Activated T-cell treated with anti-CD3 and anti-CD28 coated beads, Interleukin-2, amount 50 U/mL, for 48 hours (primary cell): Measurements from ENCODE around the gene CENPP.
"Not testable (repeated sequence)": the region's sequence is repeated elsewhere in the genome, so short reads cannot be mapped to it uniquely, and the experiment has no call there.

Experiments
- DNase-seq, 2 experiments: peaks; one replicate each; pipeline ENCODE4 v3.0.0-alpha.2; 2020

CENPP gene

DNA sequence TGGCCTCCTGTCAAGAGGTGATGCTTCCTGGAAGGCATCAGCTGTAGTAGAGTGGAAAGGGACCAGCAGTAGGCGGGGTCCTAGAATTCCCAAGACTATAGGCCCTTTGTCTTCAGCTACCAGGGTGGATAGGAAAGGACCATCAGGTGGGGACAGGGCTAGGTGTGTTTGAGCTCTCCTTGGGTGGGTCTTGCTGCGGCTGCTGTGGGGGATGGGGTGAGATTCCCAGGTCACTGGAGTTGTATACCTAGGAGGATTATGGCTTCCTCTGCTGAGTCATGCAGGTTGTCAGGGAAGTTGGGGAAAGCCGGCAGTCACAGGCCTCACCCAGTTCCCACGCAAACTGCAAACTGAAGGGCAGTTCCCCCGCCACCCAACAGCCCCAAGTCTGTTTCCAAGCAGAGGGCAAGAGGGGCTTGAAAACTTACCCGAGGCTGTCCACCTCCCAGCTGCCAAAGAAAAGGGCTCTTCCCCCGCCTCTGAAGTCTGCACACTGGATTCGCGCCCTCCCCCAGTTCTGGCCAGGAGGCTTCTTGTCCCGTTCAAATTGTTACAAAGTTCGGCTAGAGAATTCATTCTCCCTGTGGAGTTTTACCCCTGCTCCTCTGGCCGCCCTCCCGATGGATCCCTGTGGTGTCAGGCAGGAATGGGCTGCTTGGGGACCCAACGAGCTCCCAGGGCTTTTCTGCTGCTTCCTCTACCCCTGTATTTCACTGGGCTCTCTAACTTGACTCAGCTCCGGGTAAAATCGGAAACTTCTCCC lies 233.0 kb downstream of the CENPP start:
- no peak for DNase-seq

DNA sequence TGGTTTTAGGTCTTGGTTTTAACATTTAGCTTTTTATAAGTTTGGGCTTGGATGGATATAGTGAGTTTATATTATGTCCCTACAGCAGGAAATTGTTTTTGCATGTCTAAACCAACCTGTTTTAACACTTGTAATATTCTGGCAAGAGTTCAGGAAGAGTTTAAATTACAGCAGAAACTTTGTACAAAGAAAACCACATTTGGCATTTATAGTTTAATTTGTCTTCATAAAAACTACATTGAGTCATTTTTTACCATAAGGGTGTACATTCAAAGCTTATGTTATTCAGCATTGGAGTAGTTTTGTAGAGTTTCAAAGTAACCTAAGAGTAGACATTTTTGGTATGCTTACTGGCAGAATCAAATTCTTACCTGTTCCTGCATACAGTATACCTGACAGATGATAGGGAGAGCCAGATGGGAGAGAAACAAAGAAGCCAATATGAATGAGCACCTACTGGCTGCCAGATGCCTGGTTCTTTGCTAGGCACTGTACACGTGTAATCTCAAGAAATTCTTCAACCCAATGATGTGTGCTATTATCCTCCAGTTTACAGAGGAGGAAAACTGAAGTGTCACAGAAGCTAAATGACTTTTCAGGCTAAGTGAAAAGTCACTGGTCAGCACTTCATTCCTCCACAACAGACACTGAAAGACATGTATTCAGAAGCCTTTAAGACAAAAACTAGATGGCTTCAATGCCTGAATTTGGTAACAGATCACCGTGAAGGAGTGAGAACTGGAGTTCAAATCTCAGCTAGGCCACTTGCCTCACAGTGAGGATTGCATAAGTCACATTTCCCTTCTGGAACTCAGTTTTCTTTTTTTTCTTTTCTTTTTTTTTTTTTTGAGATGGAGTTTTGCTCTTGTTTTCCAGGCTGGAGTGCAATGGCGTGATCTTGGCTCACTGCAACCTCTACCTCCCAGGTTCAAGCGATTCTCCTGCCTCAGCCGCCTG lies 235.9 kb downstream of the CENPP start:
- DNase-seq, result no peak

DNA sequence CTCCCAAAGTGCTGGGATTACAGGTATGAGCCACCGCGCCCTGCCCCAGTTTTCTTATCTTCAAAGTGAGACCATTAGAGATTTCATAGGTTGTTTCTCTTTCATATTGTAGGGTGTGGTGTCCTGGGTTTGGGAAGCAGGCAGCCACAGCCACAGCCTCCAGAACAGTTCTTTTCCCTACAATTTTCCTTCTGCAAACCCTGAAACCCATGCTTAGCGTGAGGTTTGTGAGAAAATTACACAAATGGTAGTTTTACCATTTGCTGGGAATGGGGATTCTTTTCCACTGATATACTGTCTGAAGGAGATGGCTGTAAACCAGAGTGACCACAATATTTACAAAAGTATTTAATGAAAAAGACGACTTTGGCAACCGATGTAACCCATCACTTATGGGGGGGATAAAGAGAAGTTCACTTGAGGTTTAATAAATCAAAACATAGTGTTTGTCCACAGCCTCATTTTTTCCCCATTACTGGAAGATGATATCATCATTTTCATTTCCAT lies 236.8 kb downstream of the CENPP start:
- no peak for DNase-seq

DNA sequence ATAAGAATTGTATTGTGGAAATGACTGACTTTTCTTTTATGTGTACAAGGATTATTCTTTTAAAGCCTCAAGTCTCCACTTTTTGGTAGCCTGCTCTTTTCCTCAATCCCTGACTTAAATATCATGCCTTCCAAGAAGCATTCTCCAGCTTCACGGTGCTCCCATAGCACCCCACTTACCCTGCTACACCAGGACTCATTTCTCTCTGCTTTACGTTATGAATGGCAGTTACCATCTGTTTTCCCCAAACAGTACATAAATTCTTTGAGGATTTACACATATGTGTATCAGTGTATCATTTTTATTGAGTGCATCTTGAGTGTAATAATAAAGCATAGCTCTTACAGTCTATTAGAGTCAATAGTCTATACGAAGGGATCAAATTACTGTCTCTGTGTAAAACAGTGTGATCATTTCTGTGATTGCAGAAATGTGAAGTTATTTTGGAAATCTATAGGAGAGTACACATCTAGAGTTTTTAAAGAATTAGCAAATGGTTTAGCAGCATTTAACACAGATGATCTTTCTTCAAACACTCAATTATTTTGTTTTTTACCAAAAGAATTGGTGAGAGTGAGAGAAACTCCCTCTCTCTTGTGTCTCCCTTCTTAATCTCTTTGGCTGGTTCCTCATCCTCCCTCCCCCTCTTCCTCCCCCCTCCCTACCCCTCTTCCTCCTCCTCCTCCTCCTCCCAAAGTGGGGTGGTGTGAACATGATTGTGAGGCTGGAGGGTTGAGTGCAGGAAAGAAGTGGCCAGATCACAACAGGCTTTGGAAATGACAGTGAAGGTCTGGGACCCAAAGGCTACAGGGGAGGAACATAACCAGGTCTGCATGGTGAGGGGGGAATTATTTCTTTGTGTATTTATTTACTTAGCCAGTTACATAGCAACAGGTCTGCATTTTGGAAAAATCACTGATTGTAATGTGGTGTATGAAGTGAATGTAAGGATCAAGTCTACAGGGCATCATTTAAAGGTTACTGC lies 237.7 kb downstream of the CENPP start:
- no peak for DNase-seq

DNA sequence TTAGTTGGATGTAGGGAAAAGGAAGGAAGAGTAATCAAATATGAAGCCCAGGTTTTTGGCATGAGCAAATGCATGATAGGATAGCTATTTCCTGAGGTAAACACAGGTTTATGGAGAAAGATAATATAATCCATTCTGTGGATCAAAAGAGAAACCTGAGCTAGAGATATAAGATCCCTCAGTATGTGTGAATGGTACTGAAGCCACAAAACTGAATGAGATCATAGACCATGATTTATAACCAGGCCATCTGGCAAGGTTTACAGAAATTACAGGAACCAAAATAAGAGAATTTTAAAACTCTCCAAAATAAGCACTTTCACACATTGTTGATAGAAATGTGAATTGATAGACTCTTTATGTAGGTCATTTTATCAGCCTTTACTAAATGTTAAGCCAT lies 238.8 kb downstream of the CENPP start:
- no peak for DNase-seq

DNA sequence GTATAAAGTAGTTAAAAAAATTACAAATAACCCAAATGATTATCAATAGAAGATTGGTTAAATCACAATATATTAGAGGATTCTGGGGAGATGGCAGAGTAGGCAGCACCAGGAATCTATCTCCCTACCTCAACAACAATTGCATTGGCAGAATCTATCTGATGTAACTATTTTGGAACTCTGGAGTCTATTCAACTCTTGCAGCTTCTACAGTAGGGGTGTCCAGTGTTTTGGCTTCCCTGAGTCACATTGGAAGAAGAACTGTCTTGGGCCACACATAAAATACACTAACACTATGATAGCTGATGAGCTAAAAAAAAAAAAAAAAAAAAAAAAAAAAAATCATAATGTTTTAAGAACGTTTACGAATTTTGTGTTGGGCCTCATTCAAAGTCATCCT lies 239.2 kb downstream of the CENPP start:
- no peak for DNase-seq

DNA sequence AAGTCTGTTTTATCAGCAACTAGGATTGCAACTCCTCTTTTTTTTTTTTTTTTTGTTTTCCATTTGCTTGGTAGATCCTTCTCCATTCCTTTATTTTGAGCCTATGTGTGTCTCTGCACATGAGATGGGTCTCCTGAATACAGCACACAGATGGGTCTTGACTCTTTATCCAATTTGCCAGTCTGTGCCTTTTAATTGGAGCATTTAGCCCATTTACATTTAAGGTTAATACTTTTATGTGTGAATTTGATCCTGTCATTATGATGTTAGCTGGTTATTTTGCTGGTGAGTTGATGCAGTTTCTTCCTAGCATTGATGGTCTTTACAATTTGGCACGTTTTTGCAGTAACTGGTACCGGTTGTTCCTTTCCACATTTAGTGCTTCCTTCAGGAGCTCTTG lies 246.1 kb downstream of the CENPP start:
- not testable (repeated sequence) for DNase-seq

DNA sequence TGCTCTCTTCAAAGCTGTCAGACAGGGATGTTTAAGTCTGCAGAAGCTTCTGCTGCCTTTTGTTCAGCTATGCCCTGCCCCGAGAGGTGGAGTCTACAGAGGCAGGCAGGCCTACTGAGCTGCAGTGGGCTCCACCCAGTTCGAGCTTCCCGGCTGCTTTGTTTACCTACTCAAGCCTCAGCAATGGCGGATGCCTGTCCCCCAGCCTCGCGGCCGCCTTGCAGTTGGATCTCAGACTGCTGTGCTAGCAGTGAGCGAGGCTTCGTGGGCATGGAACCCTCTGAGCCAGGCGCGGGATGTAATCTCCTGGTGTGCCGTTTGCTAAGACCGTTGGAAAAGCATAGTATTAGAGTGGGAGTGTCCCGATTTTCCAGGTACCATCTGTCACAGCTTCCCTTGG lies 247.9 kb downstream of the CENPP start:
- not testable (repeated sequence) for DNase-seq

DNA sequence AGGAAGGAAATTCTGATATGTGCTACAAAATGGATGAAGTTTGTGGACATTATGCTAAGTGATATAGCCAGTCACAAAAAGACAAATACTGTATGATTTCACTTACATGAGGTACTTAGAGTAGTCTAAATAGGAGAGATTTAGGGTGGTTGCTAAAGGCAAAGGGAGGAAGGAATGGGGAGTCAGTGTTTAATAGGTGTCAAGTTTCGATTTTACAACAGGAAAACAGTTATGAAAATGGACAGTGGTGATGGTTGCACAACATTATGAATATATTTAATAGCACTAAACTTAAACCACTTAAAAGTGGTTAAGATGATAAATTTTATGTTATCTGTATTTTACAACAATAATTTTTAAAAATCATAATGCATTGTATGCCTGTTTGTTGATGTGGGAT lies 250.4 kb downstream of the CENPP start:
- DNase-seq, result no peak

DNA sequence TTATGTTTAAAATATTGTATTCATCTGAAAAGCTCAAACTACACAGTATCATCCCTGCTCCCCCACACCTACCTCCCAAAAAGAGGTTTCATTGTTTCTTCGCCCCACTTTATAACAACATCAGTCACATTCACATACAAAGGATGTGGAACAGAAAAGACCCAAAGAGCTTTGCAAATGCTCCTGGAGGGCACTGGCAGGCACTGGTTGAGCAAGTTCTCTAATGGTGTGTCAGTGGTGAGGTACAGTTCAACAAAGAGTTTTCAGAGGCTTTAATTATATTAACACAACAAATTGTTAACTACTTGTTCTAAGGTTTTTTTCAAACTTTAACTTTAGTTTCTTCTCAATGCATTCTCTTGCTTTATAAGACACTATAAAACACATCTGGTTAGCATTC lies 264.2 kb downstream of the CENPP start:
- no peak for DNase-seq

DNA sequence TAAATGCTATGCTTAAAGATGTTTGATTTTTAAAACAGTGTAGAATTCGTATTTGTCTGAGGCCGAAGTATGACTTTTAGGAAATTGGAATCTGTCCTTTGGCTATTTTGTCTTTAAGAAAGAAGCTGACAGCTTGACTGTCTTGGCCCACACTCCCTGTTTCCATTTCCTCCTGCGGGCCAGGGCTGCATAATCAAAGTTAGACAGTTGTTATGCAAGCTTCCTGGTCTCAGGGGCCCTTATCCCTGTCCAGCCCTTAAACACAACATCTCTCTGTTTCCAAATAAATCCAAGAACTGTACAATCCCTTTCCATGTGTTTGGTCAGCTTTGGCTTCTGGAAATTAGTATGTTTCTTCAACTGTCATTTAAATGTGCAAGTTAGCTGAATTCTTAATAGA lies 264.6 kb downstream of the CENPP start:
- DNase-seq, result no peak

DNA sequence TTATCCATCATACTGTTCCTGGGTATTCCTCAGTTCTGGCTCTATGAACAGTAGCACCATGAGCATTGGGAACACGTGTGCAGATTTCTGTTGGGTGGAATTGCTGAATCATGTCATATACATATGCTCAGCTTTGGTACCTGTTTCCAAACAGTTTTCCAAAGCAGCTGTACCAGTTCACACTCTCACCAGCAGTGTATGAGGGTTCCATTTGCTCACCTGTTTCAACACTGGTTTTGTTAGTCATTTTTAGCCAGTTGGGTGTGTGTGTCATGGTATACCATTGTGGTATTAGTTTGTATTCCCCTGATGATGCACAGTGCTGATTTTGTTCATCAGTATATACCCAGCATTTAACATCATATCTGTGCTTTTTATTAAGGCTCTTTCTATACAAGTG lies 266.8 kb downstream of the CENPP start:
- DNase-seq, result no peak

DNA sequence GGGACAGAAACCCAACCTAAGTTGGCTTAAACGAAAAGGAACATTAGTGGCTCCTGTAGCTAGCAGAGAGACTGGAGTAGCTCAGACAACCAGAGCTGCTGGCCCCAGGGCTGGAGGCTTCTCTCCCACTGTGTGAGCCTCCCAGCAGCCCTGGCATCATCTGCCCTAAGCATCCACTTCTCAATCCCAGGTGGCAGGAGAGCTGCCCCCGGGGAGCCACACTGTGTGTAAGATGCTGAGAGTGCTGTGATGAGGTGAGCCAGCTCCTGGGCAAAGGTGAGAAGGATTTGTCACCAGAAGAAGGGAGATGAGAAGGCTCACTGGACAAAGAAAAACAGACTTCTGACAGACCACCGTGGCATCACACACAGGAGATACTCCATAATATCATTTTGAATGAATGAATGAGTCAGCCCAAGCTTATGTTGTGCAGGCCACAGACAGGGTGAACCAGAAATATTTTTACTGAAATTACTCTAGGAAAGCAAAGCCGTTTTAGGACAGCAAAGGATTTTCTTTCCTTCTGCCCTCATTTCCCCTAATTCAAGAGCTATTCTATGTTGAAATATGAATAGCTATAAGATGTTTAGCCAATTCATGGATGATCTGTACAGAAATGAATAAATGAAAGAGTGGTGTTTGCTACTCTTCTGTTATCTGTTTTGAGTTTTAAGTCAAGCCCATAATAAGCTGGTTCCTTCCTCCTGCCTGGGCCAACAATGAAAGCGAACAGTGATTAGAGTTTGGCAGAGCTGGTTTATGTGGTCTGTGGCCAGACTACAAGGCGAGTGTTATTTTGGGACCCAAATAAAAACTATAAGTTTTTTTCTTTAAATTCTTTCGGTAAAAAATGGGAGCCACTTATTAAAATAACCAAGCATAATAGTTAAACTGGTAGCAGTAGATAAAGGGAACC lies 267.5 kb downstream of the CENPP start:
- no peak for DNase-seq

DNA sequence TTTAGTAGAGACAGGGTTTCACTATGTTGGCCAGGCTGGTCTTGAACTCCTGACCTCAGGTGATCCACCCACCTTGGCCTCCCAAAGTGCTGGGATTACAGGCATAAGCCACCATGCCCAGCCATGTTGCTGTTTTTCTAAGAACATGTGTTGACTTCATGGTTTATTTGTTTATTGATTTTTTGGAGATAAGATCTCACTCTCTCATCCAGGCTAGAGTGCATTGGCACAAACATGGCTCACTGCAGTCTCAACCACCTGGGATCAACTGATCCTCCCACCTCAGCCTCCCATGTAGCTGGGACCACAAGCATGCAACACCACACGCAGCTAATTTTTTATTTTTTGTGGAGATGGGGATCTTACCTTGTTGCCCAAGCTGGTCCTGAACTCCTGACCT lies 269.3 kb downstream of the CENPP start:
- DNase-seq, result not testable (repeated sequence)

DNA sequence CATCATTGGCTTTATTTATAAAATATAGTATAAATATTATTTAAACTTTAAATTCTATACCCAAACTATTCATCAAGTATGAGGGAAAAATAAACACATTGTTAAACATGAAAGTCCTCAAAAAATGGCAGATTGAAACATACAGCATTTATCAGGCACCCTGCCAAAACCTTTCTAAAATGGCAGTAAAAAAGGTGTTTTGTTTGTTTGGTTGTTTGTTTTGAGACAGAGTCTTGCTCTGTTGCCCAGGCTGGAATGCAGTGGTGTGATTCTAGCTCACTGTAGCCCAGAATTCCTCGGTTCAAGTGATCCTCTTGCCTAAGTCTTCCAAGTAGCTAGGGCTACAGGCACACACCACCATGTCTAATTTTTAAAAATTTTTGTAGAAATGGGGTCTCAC lies 270.2 kb downstream of the CENPP start:
- DNase-seq, result no peak

DNA sequence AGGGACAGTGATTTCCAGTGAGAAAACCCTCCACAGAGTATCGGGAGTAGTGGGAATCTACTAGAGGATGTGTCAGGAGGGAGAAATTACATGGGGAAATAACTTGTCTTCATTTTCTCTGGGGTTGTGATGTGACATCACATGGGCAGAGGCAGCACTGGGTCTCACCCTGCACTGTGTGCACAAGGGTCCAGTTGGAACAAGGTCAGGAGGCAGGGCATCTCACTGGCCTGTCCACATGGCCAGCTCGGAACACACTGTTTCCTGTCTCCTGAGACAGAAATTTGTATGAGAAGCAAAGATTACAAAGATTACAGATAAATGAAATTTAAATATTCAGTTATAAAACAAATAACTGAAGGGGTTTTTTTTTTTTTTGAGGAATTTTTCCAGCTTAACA lies 272.6 kb downstream of the CENPP start:
- no peak for DNase-seq

DNA sequence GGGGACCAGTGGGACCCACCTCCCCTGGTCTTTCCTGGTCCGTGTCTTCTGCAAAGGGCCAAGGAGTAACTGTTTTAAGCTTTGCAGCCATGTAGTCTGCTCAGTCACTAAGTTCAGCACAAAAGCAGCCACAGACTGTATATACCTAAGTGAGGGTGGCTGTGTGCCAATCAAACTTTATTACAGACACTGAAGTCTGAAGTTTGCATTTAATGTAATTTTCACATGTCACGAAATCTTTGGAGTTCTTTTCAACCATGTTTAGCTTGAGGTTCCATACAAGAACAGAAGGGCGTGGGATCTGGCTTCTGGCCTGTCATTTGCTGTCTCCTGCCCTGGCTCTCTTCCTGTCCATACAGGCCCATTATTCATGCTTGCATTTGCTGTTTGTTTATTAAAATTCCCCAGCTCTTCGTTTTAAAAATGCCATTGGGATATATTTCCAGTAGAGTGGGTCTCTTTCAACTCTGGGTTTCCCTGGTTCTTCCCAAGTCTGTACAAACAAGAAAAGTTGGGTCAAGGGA lies 274.2 kb downstream of the CENPP start:
- no peak for DNase-seq

DNA sequence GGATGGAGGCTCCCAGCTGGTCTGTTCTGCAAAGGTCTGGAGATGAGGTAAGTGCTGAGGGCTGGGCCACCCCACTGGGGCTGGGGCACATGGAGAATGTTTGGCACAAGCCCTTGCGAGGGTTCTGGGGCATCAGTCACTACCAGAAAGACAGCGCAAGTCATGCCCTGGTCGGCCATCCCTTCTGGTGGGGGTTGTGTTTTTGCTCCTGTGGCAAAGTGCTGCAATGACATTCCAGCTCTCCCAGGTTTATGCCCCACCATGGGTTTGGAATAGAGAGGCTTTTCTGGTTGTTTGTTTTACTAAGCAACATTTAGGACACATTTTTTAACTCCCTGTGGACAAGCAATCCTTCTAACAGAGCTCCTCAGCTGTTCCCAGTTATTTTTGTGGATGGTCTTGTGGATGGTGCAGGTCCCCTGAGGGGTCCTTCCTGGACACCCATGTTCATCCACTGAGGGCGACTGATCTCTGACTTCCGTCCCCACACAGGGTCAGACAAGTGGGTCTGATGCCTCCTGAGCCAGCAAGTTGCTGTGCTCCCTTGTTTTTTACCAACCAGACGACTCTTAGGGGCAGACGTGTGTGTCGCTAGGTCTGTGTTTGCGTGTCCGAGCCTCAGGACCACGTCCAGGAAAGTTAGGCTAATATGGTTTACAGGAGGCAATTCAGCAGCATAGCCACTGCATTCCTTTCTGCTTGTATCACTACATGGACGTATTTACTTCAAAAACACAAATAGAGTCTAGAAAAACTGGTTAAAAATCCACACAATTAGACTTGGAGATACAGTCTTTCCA lies 274.9 kb downstream of the CENPP start:
- no peak for DNase-seq

DNA sequence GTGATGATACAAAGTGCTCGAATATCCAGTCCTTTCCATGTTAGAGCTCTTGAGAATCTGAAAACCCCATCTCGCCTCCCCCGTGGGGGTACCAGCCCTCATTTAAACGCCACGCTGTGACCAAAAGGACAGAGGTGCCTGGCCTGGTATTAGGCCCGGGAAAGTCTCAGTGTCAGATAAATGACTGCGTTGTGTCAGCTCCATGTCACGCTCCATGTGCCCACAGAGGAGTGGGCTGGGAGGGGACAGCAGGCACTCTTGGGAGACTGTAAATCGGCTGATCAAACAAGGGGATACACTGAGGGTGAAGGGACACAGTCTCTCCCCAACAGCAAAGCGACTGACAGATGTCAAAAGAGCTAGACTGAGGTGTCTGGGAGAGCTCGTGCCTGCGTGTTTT lies 275.7 kb downstream of the CENPP start:
- DNase-seq, result no peak

DNA sequence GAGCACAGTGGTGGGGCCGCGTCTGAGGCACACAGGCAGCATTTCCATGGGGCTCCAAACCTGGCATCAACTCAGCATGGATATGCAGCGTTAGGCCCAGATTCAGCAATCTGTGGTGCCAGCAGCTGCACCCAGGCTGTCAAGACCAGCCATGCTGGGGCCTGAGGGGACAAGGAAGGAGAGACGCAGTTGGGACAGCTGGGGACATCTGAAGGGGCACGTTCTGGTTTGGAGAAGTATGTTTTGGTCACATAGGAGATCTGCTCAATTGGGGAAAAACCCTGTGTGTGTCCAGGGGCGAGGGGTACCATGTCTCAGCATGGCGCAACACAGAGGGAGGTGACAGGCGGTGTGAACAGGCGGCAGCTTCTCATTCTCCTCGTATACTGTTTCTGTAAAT lies 276.7 kb downstream of the CENPP start:
- DNase-seq, result no peak
